WTC11 (cell line): ENCODE measurements around the gene IL36RN. TPM values are rescaled to one million over a fixed set of nuclear protein-coding genes. Genes with fewer than 3 reads are reported as not detected.

Experiments used
- ATAC-seq: fragments of 200-7000 bp; cut with Tn5 transposase; 2 replicates; pipeline ENCODE4 v1.10.0; 2021; ENCODE audit warnings: mild to moderate bottlenecking, moderate library complexity
- CTCF ChIA-PET: fragments of 300-600 bp; sonication (Branson Sonifier 250); formaldehyde crosslinking; loops from one replicate; lab custom pipeline; 2021; ENCODE audit warnings: antibody characterized with exemption; lab: Charles Lee
- POLR2A ChIA-PET: fragments of 350-600 bp; sonication (Branson Sonifier 250); formaldehyde crosslinking; loops from one replicate; lab custom pipeline; 2021; ENCODE audit warnings: antibody characterized with exemption; lab: Charles Lee
- DNase-seq: peaks from one replicate; pipeline ENCODE4 v3.0.0; 2021; ENCODE audit warnings: low spot score
- H3K27ac Mint-ChIP-seq: 2 replicates; pipeline ENCODE4 v1.8.0; 2021; ENCODE audit warnings: mixed read lengths
- H3K27me3 Mint-ChIP-seq: 2 replicates; pipeline ENCODE4 v1.8.0; 2021; ENCODE audit warnings: low read depth, mild to moderate bottlenecking, moderate library complexity, mixed read lengths
- H3K36me3 Mint-ChIP-seq: 2 replicates; pipeline ENCODE4 v1.8.0; 2021; ENCODE audit warnings: mixed read lengths
- H3K4me1 Mint-ChIP-seq: 2 replicates; pipeline ENCODE4 v1.8.0; 2022; ENCODE audit warnings: mixed read lengths
- H3K4me3 Mint-ChIP-seq: 2 replicates; pipeline ENCODE4 v1.8.0; 2021; ENCODE audit warnings: mild to moderate bottlenecking, moderate library complexity, mixed read lengths
- H3K9me3 Mint-ChIP-seq: 2 replicates; pipeline ENCODE4 v1.8.0; 2021; ENCODE audit warnings: mixed read lengths
- E2F1 ChIP-seq: sonication (generic); formaldehyde crosslinking; IDR thresholded peaks from 2 replicates; pipeline ENCODE4 v1.8.0; 2022; ENCODE audit warnings: mild to moderate bottlenecking, missing genetic modification reagents
- ESRRA ChIP-seq: sonication (generic); formaldehyde crosslinking; IDR thresholded peaks from 2 replicates; pipeline ENCODE4 v1.8.1; 2022; ENCODE audit warnings: mild to moderate bottlenecking, missing genetic modification reagents, borderline replicate concordance
- FOXP4 ChIP-seq: sonication (generic); formaldehyde crosslinking; IDR thresholded peaks from 2 replicates; pipeline ENCODE4 v1.8.0; 2022; ENCODE audit warnings: mild to moderate bottlenecking, missing genetic modification reagents
- JAZF1 ChIP-seq: fragments of 250-450 bp; sonication (Bioruptor Pico); IDR thresholded peaks from 2 replicates; pipeline ENCODE4 v1.9.0; 2021; ENCODE audit warnings: moderate library complexity, mild to moderate bottlenecking, inconsistent platforms
- RELA ChIP-seq: sonication (generic); formaldehyde crosslinking; IDR thresholded peaks from 2 replicates; pipeline ENCODE4 v1.8.1; 2022; ENCODE audit warnings: missing genetic modification reagents, mild to moderate bottlenecking, borderline replicate concordance
- SP1 ChIP-seq: sonication (generic); formaldehyde crosslinking; conservative IDR thresholded peaks from 2 replicates; pipeline ENCODE4 v1.8.1; 2022; ENCODE audit warnings: missing genetic modification reagents
- USF1 ChIP-seq: sonication (generic); formaldehyde crosslinking; IDR thresholded peaks from 2 replicates; pipeline ENCODE4 v1.8.0; 2022; ENCODE audit warnings: mild to moderate bottlenecking, missing genetic modification reagents
- ZBTB21 ChIP-seq: sonication (generic); formaldehyde crosslinking; IDR thresholded peaks from 2 replicates; pipeline ENCODE4 v1.8.1; 2023; ENCODE audit warnings: mild to moderate bottlenecking, missing genetic modification reagents, borderline replicate concordance
- ZNF219 ChIP-seq: sonication (generic); formaldehyde crosslinking; IDR thresholded peaks from 2 replicates; pipeline ENCODE4 v1.8.0; 2023; ENCODE audit warnings: missing genetic modification reagents, mild to moderate bottlenecking, borderline replicate concordance
- ZNF281 ChIP-seq: sonication (generic); formaldehyde crosslinking; IDR thresholded peaks from 2 replicates; pipeline ENCODE4 v1.8.0; 2023; ENCODE audit warnings: mild to moderate bottlenecking, missing genetic modification reagents
- ZNF317 ChIP-seq: sonication (generic); formaldehyde crosslinking; IDR thresholded peaks from 2 replicates; pipeline ENCODE4 v1.8.1; 2023; ENCODE audit warnings: low read depth, mild to moderate bottlenecking, moderate library complexity, missing genetic modification reagents, borderline replicate concordance
- ZNF425 ChIP-seq: fragments of 250-450 bp; sonication (Bioruptor Pico); conservative IDR thresholded peaks from 2 replicates; pipeline ENCODE4 v1.9.0; 2021; ENCODE audit warnings: mild to moderate bottlenecking
- total RNA-seq: library from RNA; stranded (reverse); gene quantifications from 3 replicates; pipeline ENCODE4 v1.2.3, GENCODE V29; 2021
- TF ChIP-seq, protein P1 (sequence below): sonication (generic); formaldehyde crosslinking; IDR thresholded peaks from 2 replicates; pipeline ENCODE4 v1.8.1; 2023; ENCODE audit warnings: mild to moderate bottlenecking, missing genetic modification reagents
- TF ChIP-seq, protein P2 (sequence below): fragments of 250-450 bp; sonication (Bioruptor Pico); IDR thresholded peaks from 2 replicates; pipeline ENCODE4 v1.8.0; 2021; ENCODE audit warnings: mild to moderate bottlenecking
- TF ChIP-seq, protein P3 (sequence below): sonication (generic); formaldehyde crosslinking; IDR thresholded peaks from 2 replicates; pipeline ENCODE4 v1.8.1; 2023; ENCODE audit warnings: mild to moderate bottlenecking, moderate library complexity, missing genetic modification reagents

IL36RN gene
- total RNA-seq, 1 experiment from 2014 or later, result not detected

DNA sequence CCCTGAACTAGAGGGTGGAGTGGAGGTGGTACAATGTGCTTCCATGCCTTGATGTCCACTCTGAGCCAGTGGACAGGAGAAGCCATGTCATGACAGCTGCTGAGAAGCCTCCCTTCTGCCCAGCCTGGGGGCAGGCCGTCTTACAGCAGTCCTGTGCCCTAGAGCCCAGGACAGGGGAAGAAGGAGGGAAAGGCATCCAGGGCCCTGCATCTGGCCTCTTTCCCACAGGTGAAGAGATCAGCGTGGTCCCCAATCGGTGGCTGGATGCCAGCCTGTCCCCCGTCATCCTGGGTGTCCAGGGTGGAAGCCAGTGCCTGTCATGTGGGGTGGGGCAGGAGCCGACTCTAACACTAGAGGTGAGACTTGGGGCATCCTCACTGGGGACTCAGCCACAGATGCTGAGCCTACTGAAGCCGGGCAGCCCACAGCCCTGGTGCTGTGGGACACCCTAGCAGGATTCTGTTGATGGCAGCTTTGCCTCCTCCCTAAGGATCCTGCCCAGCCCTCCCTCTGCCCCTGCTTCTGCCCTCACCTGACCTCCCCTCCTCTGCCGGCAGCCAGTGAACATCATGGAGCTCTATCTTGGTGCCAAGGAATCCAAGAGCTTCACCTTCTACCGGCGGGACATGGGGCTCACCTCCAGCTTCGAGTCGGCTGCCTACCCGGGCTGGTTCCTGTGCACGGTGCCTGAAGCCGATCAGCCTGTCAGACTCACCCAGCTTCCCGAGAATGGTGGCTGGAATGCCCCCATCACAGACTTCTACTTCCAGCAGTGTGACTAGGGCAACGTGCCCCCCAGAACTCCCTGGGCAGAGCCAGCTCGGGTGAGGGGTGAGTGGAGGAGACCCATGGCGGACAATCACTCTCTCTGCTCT lies 3.1 kb downstream of the IL36RN start:
- H3K27me3 Mint-ChIP-seq, result peaks cover 72% of the 10 kb centered on the region
- H3K4me1 Mint-ChIP-seq, result no peaks in the 10 kb centered on the region
- no peak for DNase-seq
- CTCF ChIA-PET, result interaction anchor here (0.9 to 1.1 kb wide), 2 partner anchors 17 to 103 kb away, joined by 3 read pairs; no protein-coding TSS in a partner anchor
- no peak overlapping the region for H3K27ac Mint-ChIP-seq
- peaks cover 24% of the 10 kb centered on the region for H3K9me3 Mint-ChIP-seq
- no peak for ATAC-seq
- H3K4me3 Mint-ChIP-seq, result no peak overlapping the region
- H3K36me3 Mint-ChIP-seq, result no peaks in the 10 kb centered on the region
- POLR2A ChIA-PET, result no interaction called here
- TF ChIP-seq, protein P1, sequence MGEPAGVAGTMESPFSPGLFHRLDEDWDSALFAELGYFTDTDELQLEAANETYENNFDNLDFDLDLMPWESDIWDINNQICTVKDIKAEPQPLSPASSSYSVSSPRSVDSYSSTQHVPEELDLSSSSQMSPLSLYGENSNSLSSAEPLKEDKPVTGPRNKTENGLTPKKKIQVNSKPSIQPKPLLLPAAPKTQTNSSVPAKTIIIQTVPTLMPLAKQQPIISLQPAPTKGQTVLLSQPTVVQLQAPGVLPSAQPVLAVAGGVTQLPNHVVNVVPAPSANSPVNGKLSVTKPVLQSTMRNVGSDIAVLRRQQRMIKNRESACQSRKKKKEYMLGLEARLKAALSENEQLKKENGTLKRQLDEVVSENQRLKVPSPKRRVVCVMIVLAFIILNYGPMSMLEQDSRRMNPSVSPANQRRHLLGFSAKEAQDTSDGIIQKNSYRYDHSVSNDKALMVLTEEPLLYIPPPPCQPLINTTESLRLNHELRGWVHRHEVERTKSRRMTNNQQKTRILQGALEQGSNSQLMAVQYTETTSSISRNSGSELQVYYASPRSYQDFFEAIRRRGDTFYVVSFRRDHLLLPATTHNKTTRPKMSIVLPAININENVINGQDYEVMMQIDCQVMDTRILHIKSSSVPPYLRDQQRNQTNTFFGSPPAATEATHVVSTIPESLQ (CRISPR knock-in tag), result no peak
- TF ChIP-seq RELA (CRISPR knock-in tag), result no peak
- TF ChIP-seq ZBTB21 (CRISPR knock-in tag), result no peak
- no peak for TF ChIP-seq E2F1 (CRISPR knock-in tag)
- no peak for TF ChIP-seq USF1 (CRISPR knock-in tag)
- TF ChIP-seq ZNF281 (CRISPR knock-in tag), result no peak
- no peak for TF ChIP-seq FOXP4 (CRISPR knock-in tag)
- TF ChIP-seq JAZF1, result no peak
- TF ChIP-seq, protein P2, sequence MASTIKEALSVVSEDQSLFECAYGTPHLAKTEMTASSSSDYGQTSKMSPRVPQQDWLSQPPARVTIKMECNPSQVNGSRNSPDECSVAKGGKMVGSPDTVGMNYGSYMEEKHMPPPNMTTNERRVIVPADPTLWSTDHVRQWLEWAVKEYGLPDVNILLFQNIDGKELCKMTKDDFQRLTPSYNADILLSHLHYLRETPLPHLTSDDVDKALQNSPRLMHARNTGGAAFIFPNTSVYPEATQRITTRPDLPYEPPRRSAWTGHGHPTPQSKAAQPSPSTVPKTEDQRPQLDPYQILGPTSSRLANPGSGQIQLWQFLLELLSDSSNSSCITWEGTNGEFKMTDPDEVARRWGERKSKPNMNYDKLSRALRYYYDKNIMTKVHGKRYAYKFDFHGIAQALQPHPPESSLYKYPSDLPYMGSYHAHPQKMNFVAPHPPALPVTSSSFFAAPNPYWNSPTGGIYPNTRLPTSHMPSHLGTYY (CRISPR knock-in tag), result no peak
- no peak for TF ChIP-seq ESRRA (CRISPR knock-in tag)
- TF ChIP-seq SP1 (CRISPR knock-in tag), result no peak
- no peak for TF ChIP-seq ZNF425
- TF ChIP-seq ZNF317 (CRISPR knock-in tag), result no peak
- TF ChIP-seq, protein P3, sequence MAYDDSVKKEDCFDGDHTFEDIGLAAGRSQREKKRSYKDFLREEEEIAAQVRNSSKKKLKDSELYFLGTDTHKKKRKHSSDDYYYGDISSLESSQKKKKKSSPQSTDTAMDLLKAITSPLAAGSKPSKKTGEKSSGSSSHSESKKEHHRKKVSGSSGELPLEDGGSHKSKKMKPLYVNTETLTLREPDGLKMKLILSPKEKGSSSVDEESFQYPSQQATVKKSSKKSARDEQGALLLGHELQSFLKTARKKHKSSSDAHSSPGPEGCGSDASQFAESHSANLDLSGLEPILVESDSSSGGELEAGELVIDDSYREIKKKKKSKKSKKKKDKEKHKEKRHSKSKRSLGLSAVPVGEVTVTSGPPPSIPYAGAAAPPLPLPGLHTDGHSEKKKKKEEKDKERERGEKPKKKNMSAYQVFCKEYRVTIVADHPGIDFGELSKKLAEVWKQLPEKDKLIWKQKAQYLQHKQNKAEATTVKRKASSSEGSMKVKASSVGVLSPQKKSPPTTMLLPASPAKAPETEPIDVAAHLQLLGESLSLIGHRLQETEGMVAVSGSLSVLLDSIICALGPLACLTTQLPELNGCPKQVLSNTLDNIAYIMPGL, result no peak
- TF ChIP-seq ZNF219, result no peak
